HEK293 (cell line): ENCODE results near the gene CFAP410.
A peak's percentile ranks its signal among the peaks of the same experiment; 100 is the strongest.

Source experiments
- CTCF ChIA-PET: fragments of 350-600 bp; formaldehyde crosslinking; extraction: SDS; loops from one replicate; lab custom pipeline; 2021; ENCODE audit warnings: antibody characterized with exemption; lab: Yijun Ruan, JAX
- POLR2A ChIA-PET: fragments of 300-600 bp; formaldehyde crosslinking; extraction: SDS; loops from one replicate; lab custom pipeline; 2020; ENCODE audit warnings: antibody characterized with exemption, inconsistent platforms; lab: Yijun Ruan, JAX
- H3K27ac ChIP-seq: fragments of 200-500 bp; sonication (Bioruptor generic); 2 replicates; pipeline ENCODE4 v1.5.1; 2014; ENCODE audit warnings: low read depth, low read length, control low read depth, inconsistent platforms; ENCODE audit errors: extremely low read depth
- H3K36me3 ChIP-seq, 2 experiments: fragments of 200-500 bp in 1 of 2; sonication (Bioruptor generic) in 1 of 2; 1 replicate in 1 of 2; 2 replicates in 1 of 2; pipeline ENCODE4 v1.5.1; 2014 to 2017; ENCODE audit warnings: inconsistent platforms in 2 of 2, low read length in 2 of 2; ENCODE audit not compliant: control insufficient read depth in 2 of 2, insufficient read depth in 1 of 2
- H3K4me1 ChIP-seq: fragments of 200-500 bp; sonication (Bioruptor generic); 2 replicates; pipeline ENCODE4 v1.5.1; 2014; ENCODE audit warnings: mild to moderate bottlenecking, low read length, inconsistent platforms; ENCODE audit not compliant: control insufficient read depth, insufficient read depth
- H3K4me3 ChIP-seq: 2 replicates; pipeline ENCODE4 v1.5.1; 2011; ENCODE audit warnings: low read depth, mild to moderate bottlenecking, control low read depth, low read length, moderate library complexity
- H3K9me3 ChIP-seq: fragments of 200-500 bp; sonication (Bioruptor generic); 2 replicates; pipeline ENCODE4 v1.5.1; 2014; ENCODE audit warnings: low read depth, low read length, inconsistent platforms; ENCODE audit not compliant: control insufficient read depth, insufficient read depth
- GLI2 ChIP-seq: fragments of 450-650 bp; formaldehyde crosslinking; IDR thresholded peaks from 2 replicates; pipeline ENCODE4; 2017; ENCODE audit warnings: missing biosample characterization, missing genetic modification characterization, low read depth, borderline replicate concordance
- GLIS2 ChIP-seq: fragments of 450-650 bp; formaldehyde crosslinking; IDR thresholded peaks from 2 replicates; pipeline ENCODE4 v1.5.1; 2016; ENCODE audit warnings: missing biosample characterization, missing genetic modification characterization
- MZF1 ChIP-seq: fragments of 450-650 bp; formaldehyde crosslinking; IDR thresholded peaks from 2 replicates; pipeline ENCODE4 v1.5.1; 2017; ENCODE audit warnings: missing biosample characterization, missing genetic modification characterization, borderline replicate concordance
- PRDM10 ChIP-seq: fragments of 450-650 bp; formaldehyde crosslinking; IDR thresholded peaks from 2 replicates; pipeline ENCODE4 v1.5.1; 2016; ENCODE audit warnings: missing biosample characterization, missing genetic modification characterization
- SETDB1 ChIP-seq: IDR thresholded peaks from one replicate; pipeline ENCODE4 v1.6.1; 2017; ENCODE audit warnings: mild to moderate bottlenecking, low read length, moderate library complexity, mixed read lengths; ENCODE audit not compliant: insufficient read length
- SP3 ChIP-seq: fragments of 450-650 bp; formaldehyde crosslinking; IDR thresholded peaks from 2 replicates; pipeline ENCODE4 v1.5.1; 2016; ENCODE audit warnings: missing biosample characterization, missing genetic modification characterization
- ZBTB49 ChIP-seq: fragments of 450-650 bp; formaldehyde crosslinking; IDR thresholded peaks from 2 replicates; pipeline ENCODE4 v1.5.1; 2016; ENCODE audit warnings: missing biosample characterization, missing genetic modification characterization, low read depth
- ZFP3 ChIP-seq: fragments of 450-650 bp; formaldehyde crosslinking; IDR thresholded peaks from 2 replicates; pipeline ENCODE4 v1.5.1; 2016; ENCODE audit warnings: low read depth, missing biosample characterization, missing genetic modification characterization
- ZNF184 ChIP-seq: fragments of 450-650 bp; IDR thresholded peaks from 2 replicates; pipeline ENCODE4 v1.5.1; 2018; ENCODE audit warnings: missing biosample characterization, mild to moderate bottlenecking, missing genetic modification characterization
- ZNF266 ChIP-seq: fragments of 450-650 bp; formaldehyde crosslinking; IDR thresholded peaks from 2 replicates; pipeline ENCODE4 v1.5.1; 2016; ENCODE audit warnings: missing biosample characterization, missing genetic modification characterization, low read depth
- ZNF292 ChIP-seq: fragments of 450-650 bp; formaldehyde crosslinking; IDR thresholded peaks from 2 replicates; pipeline ENCODE4 v1.5.1; 2016; ENCODE audit warnings: low read depth, missing biosample characterization, missing genetic modification characterization, borderline replicate concordance
- ZNF571 ChIP-seq: fragments of 450-650 bp; formaldehyde crosslinking; IDR thresholded peaks from 2 replicates; pipeline ENCODE4 v1.5.0; 2017; ENCODE audit warnings: missing biosample characterization, missing genetic modification characterization
- ZNF660 ChIP-seq: fragments of 450-650 bp; IDR thresholded peaks from 2 replicates; pipeline ENCODE4 v1.5.1; 2018; ENCODE audit warnings: missing biosample characterization, mild to moderate bottlenecking, missing genetic modification characterization
- ZSCAN30 ChIP-seq: fragments of 450-650 bp; IDR thresholded peaks from 2 replicates; pipeline ENCODE4 v1.5.1; 2018; ENCODE audit warnings: missing biosample characterization, mild to moderate bottlenecking, missing genetic modification characterization, moderate library complexity
- TF ChIP-seq, protein P1 (sequence below): fragments of 450-650 bp; formaldehyde crosslinking; IDR thresholded peaks from 2 replicates; pipeline ENCODE4 v1.5.1; 2016; ENCODE audit warnings: missing biosample characterization, missing genetic modification characterization, low read depth
- TF ChIP-seq, protein P2 (sequence below): fragments of 450-650 bp; formaldehyde crosslinking; IDR thresholded peaks from 2 replicates; pipeline ENCODE4 v1.5.1; 2016; ENCODE audit warnings: missing biosample characterization, missing genetic modification characterization
- TF ChIP-seq, protein P3 (sequence below): fragments of 450-650 bp; formaldehyde crosslinking; IDR thresholded peaks from 2 replicates; pipeline ENCODE4 v1.5.1; 2017; ENCODE audit warnings: missing biosample characterization, missing genetic modification characterization
- TF ChIP-seq, protein P4 (sequence below): fragments of 450-650 bp; formaldehyde crosslinking; optimal IDR thresholded peaks from 2 replicates; pipeline ENCODE3; 2016; ENCODE audit warnings: missing biosample characterization, mild to moderate bottlenecking, missing genetic modification characterization
- TF ChIP-seq, protein P5 (sequence below): fragments of 450-650 bp; formaldehyde crosslinking; IDR thresholded peaks from 2 replicates; pipeline ENCODE4 v1.5.1; 2016; ENCODE audit warnings: missing biosample characterization, missing genetic modification characterization

Gene CFAP410

DNA sequence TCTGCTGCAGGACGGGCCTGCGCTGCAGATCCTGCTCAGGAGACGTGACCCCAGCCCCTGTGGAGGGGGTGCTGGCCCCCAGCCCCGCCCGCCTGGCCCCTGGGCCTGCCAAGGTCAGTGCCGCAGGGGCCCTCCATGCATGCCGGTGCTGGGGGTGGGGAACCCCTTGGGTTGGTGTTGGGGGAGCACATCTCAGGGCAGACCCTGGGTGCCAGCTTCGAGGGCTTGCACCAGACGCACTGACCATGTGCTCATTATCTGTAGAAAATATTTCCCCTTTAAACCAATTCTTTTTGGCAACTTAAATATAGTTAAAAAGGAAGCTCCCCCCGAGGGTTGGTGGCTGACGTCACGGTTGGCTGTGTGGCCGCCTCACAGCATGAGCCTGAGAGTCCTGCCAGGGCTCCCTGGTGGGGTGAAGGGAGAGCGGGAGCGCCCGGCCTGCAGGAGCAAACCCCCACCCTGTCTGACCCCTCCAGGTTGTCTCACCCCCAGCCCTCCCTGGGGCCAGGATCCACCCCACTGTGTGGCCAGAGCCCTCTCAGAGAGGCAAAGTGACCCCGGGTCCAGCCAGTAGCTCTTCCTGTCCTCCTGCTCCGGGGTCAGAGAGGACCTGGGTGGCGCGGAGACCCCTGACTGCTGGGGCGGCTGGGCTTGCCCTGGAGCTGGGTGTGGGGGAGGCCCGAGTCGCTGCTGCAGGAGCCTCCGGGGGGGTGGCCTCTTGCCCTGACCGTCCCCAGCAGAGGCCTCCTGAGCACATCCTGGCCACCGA, 44.6 kb downstream of the CFAP410 start (continued):
- TF ChIP-seq, protein P1, sequence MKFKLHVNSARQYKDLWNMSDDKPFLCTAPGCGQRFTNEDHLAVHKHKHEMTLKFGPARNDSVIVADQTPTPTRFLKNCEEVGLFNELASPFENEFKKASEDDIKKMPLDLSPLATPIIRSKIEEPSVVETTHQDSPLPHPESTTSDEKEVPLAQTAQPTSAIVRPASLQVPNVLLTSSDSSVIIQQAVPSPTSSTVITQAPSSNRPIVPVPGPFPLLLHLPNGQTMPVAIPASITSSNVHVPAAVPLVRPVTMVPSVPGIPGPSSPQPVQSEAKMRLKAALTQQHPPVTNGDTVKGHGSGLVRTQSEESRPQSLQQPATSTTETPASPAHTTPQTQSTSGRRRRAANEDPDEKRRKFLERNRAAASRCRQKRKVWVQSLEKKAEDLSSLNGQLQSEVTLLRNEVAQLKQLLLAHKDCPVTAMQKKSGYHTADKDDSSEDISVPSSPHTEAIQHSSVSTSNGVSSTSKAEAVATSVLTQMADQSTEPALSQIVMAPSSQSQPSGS (tag by site-specific recombination): peak; percentile 72
- no peak for TF ChIP-seq GLI2 (tag by site-specific recombination)
- peak; percentile 53 for TF ChIP-seq GLIS2 (tag by site-specific recombination)
- TF ChIP-seq PRDM10 (tag by site-specific recombination): peak; percentile 90
- TF ChIP-seq SP3 (tag by site-specific recombination): no peak
- TF ChIP-seq, protein P2, sequence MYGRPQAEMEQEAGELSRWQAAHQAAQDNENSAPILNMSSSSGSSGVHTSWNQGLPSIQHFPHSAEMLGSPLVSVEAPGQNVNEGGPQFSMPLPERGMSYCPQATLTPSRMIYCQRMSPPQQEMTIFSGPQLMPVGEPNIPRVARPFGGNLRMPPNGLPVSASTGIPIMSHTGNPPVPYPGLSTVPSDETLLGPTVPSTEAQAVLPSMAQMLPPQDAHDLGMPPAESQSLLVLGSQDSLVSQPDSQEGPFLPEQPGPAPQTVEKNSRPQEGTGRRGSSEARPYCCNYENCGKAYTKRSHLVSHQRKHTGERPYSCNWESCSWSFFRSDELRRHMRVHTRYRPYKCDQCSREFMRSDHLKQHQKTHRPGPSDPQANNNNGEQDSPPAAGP (tag by site-specific recombination): 0 out of 2 replicates have a peak, but pooled peaks have one; percentile 54
- TF ChIP-seq, protein P3, sequence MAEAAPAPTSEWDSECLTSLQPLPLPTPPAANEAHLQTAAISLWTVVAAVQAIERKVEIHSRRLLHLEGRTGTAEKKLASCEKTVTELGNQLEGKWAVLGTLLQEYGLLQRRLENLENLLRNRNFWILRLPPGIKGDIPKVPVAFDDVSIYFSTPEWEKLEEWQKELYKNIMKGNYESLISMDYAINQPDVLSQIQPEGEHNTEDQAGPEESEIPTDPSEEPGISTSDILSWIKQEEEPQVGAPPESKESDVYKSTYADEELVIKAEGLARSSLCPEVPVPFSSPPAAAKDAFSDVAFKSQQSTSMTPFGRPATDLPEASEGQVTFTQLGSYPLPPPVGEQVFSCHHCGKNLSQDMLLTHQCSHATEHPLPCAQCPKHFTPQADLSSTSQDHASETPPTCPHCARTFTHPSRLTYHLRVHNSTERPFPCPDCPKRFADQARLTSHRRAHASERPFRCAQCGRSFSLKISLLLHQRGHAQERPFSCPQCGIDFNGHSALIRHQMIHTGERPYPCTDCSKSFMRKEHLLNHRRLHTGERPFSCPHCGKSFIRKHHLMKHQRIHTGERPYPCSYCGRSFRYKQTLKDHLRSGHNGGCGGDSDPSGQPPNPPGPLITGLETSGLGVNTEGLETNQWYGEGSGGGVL (tag by site-specific recombination): peak; percentile 15; the same call in 1 of the 2 replicates
- TF ChIP-seq, all 188 proteins: peak for 17

- ChIA-PET CTCF (interaction anchor here (0.6 to 1.1 kb wide), 2 partner anchors 11 to 242 kb away, joined by 6 read pairs; no protein-coding TSS in a partner anchor), POLR2A (no interaction called here)
- Histone ChIP-seq H3K9me3 (no peaks in the 10 kb centered on the region), H3K4me1 (no peaks in the 10 kb centered on the region; the same call in 1 of the 2 replicates), H3K4me3 (no peak overlapping the region), H3K36me3 (no peaks in the 10 kb centered on the region), H3K27ac (no peak overlapping the region)
- TF ChIP-seq ZNF266 (tag by site-specific recombination) (no peak), ZNF571 (tag by site-specific recombination) (no peak), ZSCAN30 (tag by site-specific recombination) (no peak), ZNF292 (tag by site-specific recombination) (no peak), ZFP3 (tag by site-specific recombination) (no peak), ZNF184 (no peak), MZF1 (tag by site-specific recombination) (no peak), ZBTB49 (tag by site-specific recombination) (no peak), SETDB1 (no peak), ZNF660 (no peak)
- TF ChIP-seq, protein P4, sequence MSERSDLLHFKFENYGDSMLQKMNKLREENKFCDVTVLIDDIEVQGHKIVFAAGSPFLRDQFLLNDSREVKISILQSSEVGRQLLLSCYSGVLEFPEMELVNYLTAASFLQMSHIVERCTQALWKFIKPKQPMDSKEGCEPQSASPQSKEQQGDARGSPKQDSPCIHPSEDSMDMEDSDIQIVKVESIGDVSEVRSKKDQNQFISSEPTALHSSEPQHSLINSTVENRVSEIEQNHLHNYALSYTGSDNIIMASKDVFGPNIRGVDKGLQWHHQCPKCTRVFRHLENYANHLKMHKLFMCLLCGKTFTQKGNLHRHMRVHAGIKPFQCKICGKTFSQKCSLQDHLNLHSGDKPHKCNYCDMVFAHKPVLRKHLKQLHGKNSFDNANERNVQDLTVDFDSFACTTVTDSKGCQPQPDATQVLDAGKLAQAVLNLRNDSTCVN: no peak
- TF ChIP-seq, protein P5, sequence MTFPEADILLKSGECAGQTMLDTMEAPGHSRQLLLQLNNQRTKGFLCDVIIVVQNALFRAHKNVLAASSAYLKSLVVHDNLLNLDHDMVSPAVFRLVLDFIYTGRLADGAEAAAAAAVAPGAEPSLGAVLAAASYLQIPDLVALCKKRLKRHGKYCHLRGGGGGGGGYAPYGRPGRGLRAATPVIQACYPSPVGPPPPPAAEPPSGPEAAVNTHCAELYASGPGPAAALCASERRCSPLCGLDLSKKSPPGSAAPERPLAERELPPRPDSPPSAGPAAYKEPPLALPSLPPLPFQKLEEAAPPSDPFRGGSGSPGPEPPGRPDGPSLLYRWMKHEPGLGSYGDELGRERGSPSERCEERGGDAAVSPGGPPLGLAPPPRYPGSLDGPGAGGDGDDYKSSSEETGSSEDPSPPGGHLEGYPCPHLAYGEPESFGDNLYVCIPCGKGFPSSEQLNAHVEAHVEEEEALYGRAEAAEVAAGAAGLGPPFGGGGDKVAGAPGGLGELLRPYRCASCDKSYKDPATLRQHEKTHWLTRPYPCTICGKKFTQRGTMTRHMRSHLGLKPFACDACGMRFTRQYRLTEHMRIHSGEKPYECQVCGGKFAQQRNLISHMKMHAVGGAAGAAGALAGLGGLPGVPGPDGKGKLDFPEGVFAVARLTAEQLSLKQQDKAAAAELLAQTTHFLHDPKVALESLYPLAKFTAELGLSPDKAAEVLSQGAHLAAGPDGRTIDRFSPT: no peak
These were observed 45.5 kb downstream of the CFAP410 start for GRCh38 chr21:44293551-44294231.
